HG03432 (cell line): Measurements from ENCODE around the gene PLCL2.

ENCODE experiments used
- ATAC-seq: cut with Tn5 transposase; IDR thresholded peaks from one replicate; pipeline ENCODE4 v1.9.1; 2021; ENCODE audit warnings: mild to moderate bottlenecking, moderate library complexity; ENCODE audit not compliant: unreplicated experiment

The PLCL2 gene

GRCh38 chr3:17138246-17139039, 253.7 kb downstream of the PLCL2 start:
- ATAC-seq: no peak
